Endothelial cell of umbilical vein (primary cell): ENCODE data around the gene PTPN6. TPM values are rescaled to one million over a fixed set of nuclear protein-coding genes. Genes with fewer than 3 reads are reported as not detected.

Source experiments
- BruUV-seq: library from RNA; stranded (reverse); fragments of 400-500 nt; replicated peaks from 2 replicates; lab custom pipeline; 2021; lab: Mats Ljungman, UMichigan
- CTCF ChIA-PET: fragments of 300-600, 350-600 bp; sonication (Branson Sonifier 250); formaldehyde crosslinking; loops from one replicate; lab custom pipeline; 2021; ENCODE audit warnings: antibody characterized with exemption, inconsistent platforms; lab: Charles Lee
- POLR2A ChIA-PET: fragments of 300-600, 350-600 bp; sonication (Branson Sonifier 250); formaldehyde crosslinking; loops from one replicate; lab custom pipeline; 2021; ENCODE audit warnings: antibody characterized with exemption, inconsistent platforms; lab: Charles Lee
- DNase-seq: peaks from one replicate; pipeline ENCODE4 v3.0.0-alpha.2; 2011; ENCODE audit warnings: low read depth, low spot score
- FAIRE-seq: peaks from 2 replicates; lab custom pipeline; 2011; peaks lifted over from hg19 to GRCh38; lab: Jason Lieb, UNC
- H2AFZ ChIP-seq: 2 replicates; pipeline ENCODE4 v1.6.0; 2012; ENCODE audit warnings: low read depth, low read length, control low read depth, inconsistent platforms
- H3K27ac ChIP-seq: 2 replicates; pipeline ENCODE4 v1.5.1; 2011; ENCODE audit warnings: low read depth, mild to moderate bottlenecking, control low read depth, low read length, moderate library complexity; ENCODE audit not compliant: insufficient read depth
- H3K27me3 ChIP-seq, 2 experiments: 2 replicates each; pipeline versions ENCODE4 v1.6.0 to v1.6.1; 2011; ENCODE audit warnings: low read length in 2 of 2, mixed read lengths in 1 of 2; ENCODE audit not compliant: control insufficient read depth in 2 of 2, insufficient read depth in 2 of 2
- H3K36me3 ChIP-seq, 2 experiments: 2 replicates in 1 of 2; 3 replicates in 1 of 2; pipeline ENCODE4 v1.5.1; 2011; ENCODE audit warnings: low read length in 2 of 2, mild to moderate bottlenecking in 1 of 2, moderate library complexity in 1 of 2; ENCODE audit not compliant: control insufficient read depth in 2 of 2, insufficient read depth in 2 of 2; ENCODE audit errors: extremely low read depth in 1 of 2
- H3K4me1 ChIP-seq: 3 replicates; pipeline ENCODE4 v1.5.1; 2011; ENCODE audit warnings: mild to moderate bottlenecking, low read length; ENCODE audit not compliant: control insufficient read depth, insufficient read depth; ENCODE audit errors: extremely low read depth
- H3K4me2 ChIP-seq: 2 replicates; pipeline ENCODE4 v1.6.1; 2011; ENCODE audit warnings: low read length, control low read depth, mixed read lengths; ENCODE audit not compliant: insufficient read depth
- H3K4me3 ChIP-seq, 3 experiments: fragments of 200-600 bp in 1 of 3; sonication (generic), shearing (Covaris generic) in 1 of 3; replicated peaks in 1 of 3; 2 replicates each; pipeline ENCODE4 v1.5.1; 2011 to 2016; ENCODE audit warnings: control low read depth in 3 of 3, low read length in 3 of 3, mild to moderate bottlenecking in 2 of 3, inconsistent platforms in 1 of 3, low read depth in 1 of 3, moderate library complexity in 1 of 3; ENCODE audit not compliant: insufficient read depth in 1 of 3
- H3K79me2 ChIP-seq: 2 replicates; pipeline ENCODE4 v1.6.0; 2012; ENCODE audit warnings: low read length, inconsistent platforms; ENCODE audit not compliant: control insufficient read depth, insufficient read depth
- H3K9ac ChIP-seq: replicated peaks from 2 replicates; pipeline ENCODE3; 2011; ENCODE audit warnings: low read length, control low read depth; ENCODE audit not compliant: insufficient read depth; ENCODE audit errors: extremely low read depth
- H3K9me1 ChIP-seq: replicated peaks from 3 replicates; pipeline ENCODE4 v1.6.0; 2011; ENCODE audit warnings: mild to moderate bottlenecking, low read length; ENCODE audit not compliant: control insufficient read depth, insufficient read depth; ENCODE audit errors: extremely low read depth
- H3K9me3 ChIP-seq: replicated peaks from 2 replicates; pipeline ENCODE4 v1.5.1; 2012; ENCODE audit warnings: low read length, inconsistent platforms; ENCODE audit not compliant: control insufficient read depth, insufficient read depth
- H4K20me1 ChIP-seq: replicated peaks from 2 replicates; pipeline ENCODE3; 2011; ENCODE audit warnings: mild to moderate bottlenecking, low read length; ENCODE audit not compliant: control insufficient read depth, insufficient read depth; ENCODE audit errors: extremely low read depth
- EZH2 ChIP-seq: IDR thresholded peaks from 2 replicates; pipeline ENCODE4 v1.6.1; 2012; ENCODE audit warnings: borderline replicate concordance, low read depth, mild to moderate bottlenecking, moderate library complexity, low read length, inconsistent platforms; ENCODE audit not compliant: severe bottlenecking
- FOS ChIP-seq: IDR thresholded peaks from 2 replicates; pipeline ENCODE4 v1.6.1; 2011; ENCODE audit warnings: mild to moderate bottlenecking, low read length, moderate library complexity, borderline replicate concordance; ENCODE audit not compliant: insufficient read depth
- GATA2 ChIP-seq: IDR thresholded peaks from 2 replicates; pipeline ENCODE4 v1.7.0; 2011; ENCODE audit warnings: low read depth, mild to moderate bottlenecking, moderate library complexity, mixed read lengths, low read length; ENCODE audit not compliant: insufficient read length, insufficient read depth
- JUN ChIP-seq: IDR thresholded peaks from 2 replicates; pipeline ENCODE4 v1.6.1; 2011; ENCODE audit warnings: borderline replicate concordance, low read depth; ENCODE audit not compliant: insufficient read length, insufficient read depth
- MYC ChIP-seq: IDR thresholded peaks from one replicate; pipeline ENCODE4 v1.6.1; 2011; ENCODE audit warnings: mild to moderate bottlenecking, low read depth, low read length
- POLR2A ChIP-seq: IDR thresholded peaks from 2 replicates; pipeline ENCODE4 v1.6.1; 2012; ENCODE audit warnings: low read depth, mild to moderate bottlenecking, control low read depth, low read length
- POLR2AphosphoS5 ChIP-seq: IDR thresholded peaks from 2 replicates; pipeline ENCODE4 v1.6.1; 2012; ENCODE audit warnings: low read depth, mild to moderate bottlenecking, control low read depth, low read length, moderate library complexity; ENCODE audit not compliant: insufficient read depth
- dilution Hi-C: fragments of 300-500 bp; cut with MboI; formaldehyde crosslinking; loops from one replicate; pipeline ENCODE4 v1.15.0; 2019; ENCODE audit warnings: low sequenced_read_pairs; ENCODE audit not compliant: extremely low pct_ligation_motif_present
- intact Hi-C: fragments of 100-400 bp; cut with micrococcal nuclease; formaldehyde crosslinking; loops from one replicate; pipeline ENCODE4 v1.10.0; 2022
- polyA plus RNA-seq, 4 experiments: library from polyadenylated mRNA; depleted of rRNA in 3 of 4; stranded (reverse) in 3 of 4; unstranded in 1 of 4; fragments of >200 nt; gene quantifications; 2 replicates each; pipeline versions ENCODE4 v1.2.1 to v1.2.3, GENCODE V29; 2011 to 2012; ENCODE audit warnings: missing spikeins in 1 of 4
- total RNA-seq: library from RNA; stranded (reverse); gene quantifications from 2 replicates; pipeline ENCODE4 v1.2.3, GENCODE V29; 2021
- TF ChIP-seq, protein P1 (sequence below): IDR thresholded peaks from 2 replicates; pipeline ENCODE4 v1.6.1; 2011; ENCODE audit not compliant: insufficient read depth, insufficient read length
- TF ChIP-seq, protein P2 (sequence below), 2 donors: IDR thresholded peaks; 1 replicate in 1 of 2; 2 replicates in 1 of 2; pipeline ENCODE4 v1.5.1; 2011; ENCODE audit warnings: low read length in 2 of 2, mild to moderate bottlenecking in 2 of 2, moderate library complexity in 2 of 2, control low read depth in 1 of 2, inconsistent platforms in 1 of 2, low read depth in 1 of 2; ENCODE audit not compliant: insufficient read depth in 1 of 2; ENCODE audit errors: extremely low read depth in 1 of 2

Gene PTPN6
- total and polyA plus RNA-seq, 2 donors (not counting 3 experiments of a cell fraction or from before 2014, with no cell fraction given), result 0.25 to 1.6 TPM

DNA sequence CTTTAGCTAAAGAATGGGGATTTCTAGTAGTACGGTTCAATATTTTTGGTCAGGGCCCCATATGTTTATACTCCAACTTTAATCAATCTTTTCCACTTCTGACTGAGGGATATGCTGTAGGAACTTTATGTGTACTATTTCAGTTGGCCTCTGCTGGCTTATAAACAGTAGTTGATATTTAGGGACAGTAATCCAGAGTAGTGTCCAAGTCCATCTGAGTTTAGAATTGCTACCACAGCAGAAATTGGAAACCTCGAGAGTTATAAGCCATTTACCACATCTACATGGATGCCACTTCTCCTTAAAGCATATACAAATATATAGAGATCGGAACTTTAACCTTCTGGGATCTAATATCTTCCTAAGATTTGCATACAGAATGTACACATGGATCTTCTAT lies 55.5 kb downstream of the PTPN6 start:
- no peaks in the 10 kb centered on the region for H4K20me1 ChIP-seq

More for the DNA sequence above, 55.5 kb downstream of the PTPN6 start:
- FAIRE-seq (no peak), DNase-seq (no peak)
- Histone ChIP-seq H3K9me1 (no peaks in the 10 kb centered on the region), H2AFZ (no peak overlapping the region), H3K27ac (no peak overlapping the region), H3K9me3 (no peaks in the 10 kb centered on the region), H3K36me3 (peaks cover 0 to 2% of the 10 kb centered on the region in 2 experiments), H3K27me3 (no peaks in the 10 kb centered on the region), H3K4me2 (no peak overlapping the region), H3K4me1 (peaks cover 4% of the 10 kb centered on the region), H3K79me2 (no peaks in the 10 kb centered on the region), H3K9ac (no peak overlapping the region), H3K4me3 (no peak overlapping the region)
- dilution Hi-C loops (no loop called here), intact Hi-C loops (no loop called here)
- no TSS peak for BruUV-seq
- CTCF ChIA-PET, result interaction anchor here (1.9 kb wide), 1 partner anchor 14 kb away, joined by 5 read pairs; no protein-coding TSS in a partner anchor
- POLR2A ChIA-PET, result no interaction called here
- no peak for TF ChIP-seq FOS
- TF ChIP-seq GATA2, result no peak
- TF ChIP-seq, protein P1, sequence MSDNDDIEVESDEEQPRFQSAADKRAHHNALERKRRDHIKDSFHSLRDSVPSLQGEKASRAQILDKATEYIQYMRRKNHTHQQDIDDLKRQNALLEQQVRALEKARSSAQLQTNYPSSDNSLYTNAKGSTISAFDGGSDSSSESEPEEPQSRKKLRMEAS, result no peak
- no peak for TF ChIP-seq JUN
- no peak for TF ChIP-seq EZH2
- no peak for TF ChIP-seq MYC
- TF ChIP-seq, protein P2, sequence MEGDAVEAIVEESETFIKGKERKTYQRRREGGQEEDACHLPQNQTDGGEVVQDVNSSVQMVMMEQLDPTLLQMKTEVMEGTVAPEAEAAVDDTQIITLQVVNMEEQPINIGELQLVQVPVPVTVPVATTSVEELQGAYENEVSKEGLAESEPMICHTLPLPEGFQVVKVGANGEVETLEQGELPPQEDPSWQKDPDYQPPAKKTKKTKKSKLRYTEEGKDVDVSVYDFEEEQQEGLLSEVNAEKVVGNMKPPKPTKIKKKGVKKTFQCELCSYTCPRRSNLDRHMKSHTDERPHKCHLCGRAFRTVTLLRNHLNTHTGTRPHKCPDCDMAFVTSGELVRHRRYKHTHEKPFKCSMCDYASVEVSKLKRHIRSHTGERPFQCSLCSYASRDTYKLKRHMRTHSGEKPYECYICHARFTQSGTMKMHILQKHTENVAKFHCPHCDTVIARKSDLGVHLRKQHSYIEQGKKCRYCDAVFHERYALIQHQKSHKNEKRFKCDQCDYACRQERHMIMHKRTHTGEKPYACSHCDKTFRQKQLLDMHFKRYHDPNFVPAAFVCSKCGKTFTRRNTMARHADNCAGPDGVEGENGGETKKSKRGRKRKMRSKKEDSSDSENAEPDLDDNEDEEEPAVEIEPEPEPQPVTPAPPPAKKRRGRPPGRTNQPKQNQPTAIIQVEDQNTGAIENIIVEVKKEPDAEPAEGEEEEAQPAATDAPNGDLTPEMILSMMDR (IDR thresholded peaks at IDR 0.05; ENCODE audit: extremely low read depth in 1 of 2, insufficient read depth in 1 of 2, low read depth in 1 of 2, low read length in 2 of 2), result no peak
- TF ChIP-seq POLR2AphosphoS5, result no peak
- no peak for TF ChIP-seq POLR2A
